GM20431 (cell line): ENCODE data around the gene CCDC178.
"Not testable (repeated sequence)": the region's sequence is repeated elsewhere in the genome, so short reads cannot be mapped to it uniquely, and the experiment has no call there.

Source experiments
- in situ Hi-C: fragments of 300-500 bp; cut with MseI, MboI; formaldehyde crosslinking; loops from one replicate; pipeline ENCODE4 v1.15.0; 2020; ENCODE audit warnings: low sequenced_read_pairs; ENCODE audit not compliant: unreplicated experiment

The CCDC178 gene

DNA sequence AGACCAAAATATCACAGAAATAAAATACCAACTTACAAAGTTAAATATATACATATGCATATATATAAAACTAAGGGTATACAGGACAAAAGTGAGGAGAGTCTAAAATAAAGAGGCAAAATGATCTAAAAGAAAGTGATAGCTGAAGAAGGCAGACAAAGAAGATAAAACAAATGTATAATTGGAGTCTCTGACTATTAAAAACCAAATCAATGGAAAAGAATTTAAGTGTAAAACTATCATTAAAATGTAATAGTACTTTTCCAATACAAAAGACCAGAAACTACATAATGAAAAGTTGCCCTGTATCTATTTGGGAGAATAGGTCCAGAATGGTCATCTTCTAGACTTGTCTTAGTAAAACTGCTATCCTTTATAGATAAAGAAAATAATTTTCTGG is 400.3 kb downstream of the CCDC178 start:
- in situ Hi-C loops, result no loop called here

DNA sequence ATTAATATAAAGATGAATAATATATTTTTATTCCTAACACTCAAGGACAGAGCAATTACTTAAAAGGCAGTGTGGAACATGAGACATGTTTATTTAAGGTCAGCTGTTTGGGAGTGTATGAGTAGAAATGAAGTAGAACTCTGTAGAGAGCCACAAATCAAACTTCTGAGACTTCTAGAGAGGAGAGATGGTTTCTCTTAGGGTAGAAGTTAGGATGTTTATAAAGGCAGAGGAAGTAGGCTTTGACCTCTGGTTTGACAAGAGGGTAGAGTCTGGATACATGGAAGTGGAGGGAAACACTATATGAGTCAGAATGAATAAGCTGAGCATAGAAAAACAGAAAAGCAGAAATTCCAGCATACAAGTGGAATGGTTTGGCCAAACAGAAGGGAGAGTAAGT is 405.6 kb downstream of the CCDC178 start:
- in situ Hi-C loops, result no loop called here

GRCh38 chr18:33034212-33034611 is 406.3 kb downstream of the CCDC178 start:
- in situ Hi-C loops, result no loop called here

- in situ Hi-C loops, result no loop called here
Observed at GRCh38 chr18:33022370-33022769, 418.2 kb downstream of the CCDC178 start.

DNA sequence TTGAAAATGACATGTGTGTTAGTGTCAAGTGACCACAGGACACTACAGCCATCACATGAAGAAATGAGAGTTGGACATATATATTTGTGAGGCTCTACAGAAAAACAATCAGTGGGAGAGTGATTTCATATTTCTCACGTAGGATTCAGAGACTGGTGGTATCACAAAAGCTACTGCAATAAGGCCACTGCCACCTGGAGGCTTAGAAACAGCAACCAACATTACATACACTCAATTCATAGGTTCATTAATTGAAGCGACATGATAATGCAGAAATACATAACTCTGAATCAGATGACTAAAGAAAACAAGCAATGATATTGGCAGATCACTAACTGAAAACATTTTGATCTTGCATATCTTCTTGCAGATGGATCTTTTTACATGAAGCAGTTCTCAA is 419.6 kb downstream of the CCDC178 start:
- in situ Hi-C loops, result no loop called here

- in situ Hi-C loops, result no loop called here
Observed at GRCh38 chr18:33014060-33014796, 426.3 kb downstream of the CCDC178 start.

DNA sequence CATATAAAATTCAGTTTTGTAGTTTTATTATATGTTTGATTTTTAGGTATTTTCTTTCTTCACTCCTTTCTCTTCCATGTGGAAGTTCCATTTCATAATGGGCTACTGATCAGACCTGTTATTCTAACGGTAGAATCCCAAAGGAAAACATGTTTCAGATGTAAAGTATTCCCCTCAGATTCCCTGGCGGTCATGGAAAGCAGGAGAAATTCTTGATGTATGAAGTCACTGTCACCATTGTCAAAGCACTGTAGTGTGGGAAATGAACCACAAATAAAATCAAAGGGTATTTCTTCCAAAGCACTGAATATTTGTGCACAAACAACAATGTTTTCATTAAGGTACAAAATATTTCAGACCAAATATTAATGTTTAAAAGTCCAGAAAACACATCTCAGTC is 430.4 kb downstream of the CCDC178 start:
- in situ Hi-C loops, result no loop called here

GRCh38 chr18:32998921-32999320 is 441.6 kb downstream of the CCDC178 start:
- in situ Hi-C loops, result no loop called here

- in situ Hi-C loops, result no loop called here
Observed at GRCh38 chr18:32998285-32998684, 442.2 kb downstream of the CCDC178 start.

GRCh38 chr18:32983721-32984120 is 456.8 kb downstream of the CCDC178 start:
- in situ Hi-C loops, result no loop called here

DNA sequence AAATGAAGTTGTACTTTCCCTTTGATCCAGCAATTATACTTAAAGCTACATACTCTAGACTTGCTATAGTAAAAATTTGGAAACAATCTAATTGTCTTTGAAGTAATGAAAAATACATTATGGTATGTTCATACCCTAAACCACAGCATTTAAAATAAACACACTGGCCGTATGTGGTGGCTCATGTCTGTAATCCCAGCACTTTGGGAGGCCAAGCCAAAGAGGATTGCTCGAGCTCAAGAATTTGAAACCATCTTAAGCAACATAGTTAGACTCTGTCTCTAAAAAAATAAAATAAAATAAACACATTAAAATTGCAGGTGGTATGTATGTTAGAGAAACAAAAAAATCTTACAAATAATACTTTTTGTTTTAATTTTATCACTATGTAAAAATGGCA is 459.6 kb downstream of the CCDC178 start:
- in situ Hi-C loops, result no loop called here

DNA sequence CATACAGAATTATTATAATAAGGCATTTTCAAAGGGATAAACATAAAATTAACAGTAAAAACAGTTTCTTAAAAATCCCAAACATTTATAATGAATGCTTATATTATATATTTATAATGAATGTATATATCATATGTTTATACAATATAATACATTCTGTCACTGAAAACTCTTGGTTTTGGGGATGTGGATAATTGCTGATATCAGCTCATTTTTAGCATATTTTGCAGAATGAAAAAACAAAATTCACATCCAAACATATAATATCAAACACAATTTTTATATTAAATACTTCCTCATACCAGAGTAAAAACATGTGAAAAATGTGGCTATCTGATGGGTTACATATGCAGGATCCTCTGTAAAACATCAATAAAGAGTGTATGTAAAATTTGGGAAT is 465.0 kb downstream of the CCDC178 start:
- in situ Hi-C loops, result no loop called here

GRCh38 chr18:32975163-32975436 is 465.4 kb downstream of the CCDC178 start:
- in situ Hi-C loops, result no loop called here

GRCh38 chr18:32974421-32975162 is 465.9 kb downstream of the CCDC178 start:
- in situ Hi-C loops, result no loop called here

GRCh38 chr18:32968248-32968647 is 472.3 kb downstream of the CCDC178 start:
- in situ Hi-C loops, result no loop called here

GRCh38 chr18:32966141-32966540 is 474.4 kb downstream of the CCDC178 start:
- in situ Hi-C loops, result no loop called here

GRCh38 chr18:32961538-32961937 is 479.0 kb downstream of the CCDC178 start:
- in situ Hi-C loops, result no loop called here

DNA sequence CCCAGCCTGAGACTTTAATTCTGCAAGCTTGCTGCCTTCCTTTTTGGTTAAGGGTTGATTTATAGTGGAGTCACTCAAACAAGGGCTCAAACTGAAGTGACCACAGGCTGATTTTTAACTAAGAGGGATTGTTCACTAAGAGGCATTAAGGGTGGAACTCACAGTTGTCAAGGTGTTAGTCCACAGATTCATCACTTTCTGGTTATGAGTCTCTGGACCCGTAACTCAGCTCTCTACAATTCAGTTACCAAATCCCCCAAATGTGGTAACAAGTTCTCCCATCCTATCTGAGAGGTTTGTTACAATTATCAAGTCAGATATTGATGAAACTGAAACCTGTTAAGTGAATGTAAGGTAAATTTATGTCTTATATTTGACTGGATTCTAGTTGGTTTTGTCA is 481.8 kb downstream of the CCDC178 start:
- in situ Hi-C loops, result no loop called here

- in situ Hi-C loops, result no loop called here
Observed at GRCh38 chr18:32956591-32957315, 483.8 kb downstream of the CCDC178 start.

DNA sequence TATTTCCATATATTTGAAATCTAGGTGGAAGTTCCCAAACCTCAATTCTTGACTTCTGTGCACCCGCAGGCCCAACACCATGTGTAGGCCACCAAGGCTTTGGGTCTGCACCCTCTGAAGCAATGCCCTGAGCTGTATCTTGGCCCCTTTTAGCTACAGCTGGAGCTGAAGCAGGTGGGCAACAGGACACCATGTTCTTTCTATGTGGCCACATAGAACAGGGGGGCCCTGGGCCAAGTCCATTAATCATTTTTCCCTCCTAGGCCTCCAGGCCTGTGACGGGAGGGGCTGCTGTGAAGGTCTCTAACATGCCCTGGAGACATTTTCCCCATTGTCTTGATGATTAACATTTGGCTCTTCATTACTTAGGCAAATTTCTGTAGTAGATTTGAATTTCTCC is 488.2 kb downstream of the CCDC178 start:
- in situ Hi-C loops, result not testable (repeated sequence)

DNA sequence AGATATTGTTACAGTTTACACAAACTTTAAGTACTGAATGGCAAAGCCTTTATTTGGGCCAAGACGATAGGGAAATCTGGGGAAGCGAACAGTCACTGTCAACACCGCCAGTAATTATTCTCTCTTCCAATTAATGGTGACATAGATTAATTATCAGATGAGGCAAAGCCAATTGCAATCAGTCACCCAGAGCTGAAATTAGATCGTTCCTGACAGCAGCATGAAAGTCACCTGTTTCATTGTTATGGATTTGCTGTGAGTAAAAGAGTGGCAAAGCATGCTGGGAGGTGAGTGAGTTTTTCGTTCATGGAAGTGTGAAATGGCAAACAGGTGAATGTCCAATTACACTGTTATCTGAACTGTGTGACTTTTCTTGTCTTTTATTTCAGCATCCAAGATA is 502.9 kb downstream of the CCDC178 start:
- in situ Hi-C loops, result no loop called here
